D341Med (cell line): Measurements from ENCODE around the gene CANT1.

Source experiments
- DNase-seq: peaks from one replicate; pipeline ENCODE4 v3.0.0; 2012; ENCODE audit warnings: low spot score

CANT1 gene

DNA sequence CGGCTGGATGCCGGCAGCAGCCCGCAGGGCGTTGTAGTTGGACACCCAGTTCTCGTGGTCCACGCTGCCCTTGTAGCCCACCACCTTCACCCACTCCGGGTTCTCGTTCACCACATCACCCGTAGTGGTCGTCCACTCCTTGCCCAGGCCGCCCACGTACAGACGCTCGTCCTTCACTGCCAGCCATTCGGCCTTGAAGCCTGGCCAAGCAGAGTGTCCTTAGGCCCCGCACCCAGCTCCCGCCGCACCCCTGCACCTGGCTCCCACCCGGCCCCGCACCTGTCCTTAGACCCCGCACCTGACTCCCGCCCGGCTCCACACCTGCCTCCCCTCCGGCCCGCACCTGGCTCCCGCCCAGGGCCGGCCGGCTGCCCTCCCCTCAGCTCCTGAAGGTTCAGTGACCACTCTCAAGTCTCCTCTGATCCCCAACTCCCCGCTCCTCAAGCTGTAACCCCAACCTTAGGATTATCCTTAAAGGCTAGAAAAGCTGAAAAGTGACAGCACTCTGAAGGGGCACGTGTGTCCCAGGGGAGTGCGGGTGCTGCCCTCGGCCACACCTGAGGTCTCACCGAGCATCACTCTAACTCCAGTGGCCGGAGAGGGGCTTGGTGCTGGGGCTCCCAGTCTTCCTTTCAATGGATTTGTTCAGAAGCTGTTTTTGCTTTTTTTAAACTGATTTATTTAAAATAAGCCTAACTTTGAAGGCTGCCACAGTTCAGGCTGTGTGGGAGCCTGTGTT lies 14.4 kb downstream of the CANT1 start:
- peak; percentile 51 for DNase-seq

DNA sequence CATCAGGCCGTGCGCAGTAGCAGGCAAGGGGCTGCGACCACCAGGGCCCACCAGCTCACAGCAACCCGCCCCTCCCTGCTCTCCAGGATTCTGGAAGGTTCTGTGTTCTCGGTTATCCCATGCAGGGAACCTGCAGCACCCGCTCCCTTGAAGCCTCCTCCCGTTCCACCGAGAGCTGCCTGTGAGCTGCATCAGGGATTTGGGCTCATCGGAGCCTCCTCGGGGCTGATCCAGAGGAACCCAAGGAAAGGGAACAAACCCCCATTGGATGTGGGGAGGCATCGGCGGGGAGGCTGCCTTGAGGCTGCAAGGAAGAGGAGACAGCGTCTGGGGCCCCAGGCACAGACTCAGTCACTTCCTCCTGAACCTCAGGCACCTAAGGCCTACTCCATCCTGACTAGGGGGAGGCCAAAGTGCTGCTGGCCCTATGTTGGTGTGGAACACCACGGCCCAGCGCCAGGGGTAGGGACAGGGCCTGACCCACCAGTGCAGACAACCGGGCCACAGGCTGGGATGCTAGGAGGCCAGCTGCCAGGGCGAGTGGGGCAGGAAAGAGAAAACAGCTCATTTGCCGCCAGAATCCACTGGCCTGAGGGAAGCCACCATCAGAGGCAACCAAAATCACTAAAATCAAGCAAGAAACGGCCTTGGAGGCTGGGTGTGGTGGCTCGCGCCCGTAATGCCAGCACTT lies 15.4 kb downstream of the CANT1 start:
- peak; percentile 45 for DNase-seq

DNA sequence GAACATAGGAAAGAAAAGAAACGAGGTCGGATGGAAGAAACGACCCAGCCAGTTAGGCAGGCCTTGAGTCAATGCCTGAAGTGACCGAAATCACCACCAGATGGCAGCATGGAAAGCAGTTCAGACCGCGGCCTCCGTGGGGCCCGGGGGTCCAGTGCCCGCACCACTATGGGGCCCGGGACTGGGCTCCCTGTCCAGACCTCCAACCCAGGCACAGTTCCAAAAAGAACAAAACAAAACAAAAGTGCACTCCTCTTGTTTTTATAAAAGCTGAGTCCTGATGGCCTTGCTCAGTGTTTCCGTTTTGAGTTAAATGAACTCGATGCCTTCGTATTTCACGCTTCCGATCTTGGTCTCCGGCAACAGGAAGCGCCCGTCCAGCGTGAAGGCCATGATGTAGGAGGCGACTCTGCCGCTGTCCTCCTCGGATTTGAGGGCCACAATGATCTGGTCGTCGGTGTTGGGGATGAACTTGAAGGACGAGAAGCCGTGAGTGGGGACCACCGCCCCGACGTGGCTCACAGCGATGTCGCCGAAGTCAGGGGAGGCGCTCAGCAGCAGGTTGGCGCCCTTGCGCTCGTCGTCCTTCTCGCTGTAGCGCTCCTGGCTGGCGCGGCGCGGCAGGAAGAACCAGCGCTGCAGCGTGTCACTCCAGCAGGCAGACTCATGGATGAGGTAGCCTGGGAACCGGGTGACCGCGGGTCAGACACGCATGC lies 16.2 kb downstream of the CANT1 start:
- peak; percentile 90 for DNase-seq

DNA sequence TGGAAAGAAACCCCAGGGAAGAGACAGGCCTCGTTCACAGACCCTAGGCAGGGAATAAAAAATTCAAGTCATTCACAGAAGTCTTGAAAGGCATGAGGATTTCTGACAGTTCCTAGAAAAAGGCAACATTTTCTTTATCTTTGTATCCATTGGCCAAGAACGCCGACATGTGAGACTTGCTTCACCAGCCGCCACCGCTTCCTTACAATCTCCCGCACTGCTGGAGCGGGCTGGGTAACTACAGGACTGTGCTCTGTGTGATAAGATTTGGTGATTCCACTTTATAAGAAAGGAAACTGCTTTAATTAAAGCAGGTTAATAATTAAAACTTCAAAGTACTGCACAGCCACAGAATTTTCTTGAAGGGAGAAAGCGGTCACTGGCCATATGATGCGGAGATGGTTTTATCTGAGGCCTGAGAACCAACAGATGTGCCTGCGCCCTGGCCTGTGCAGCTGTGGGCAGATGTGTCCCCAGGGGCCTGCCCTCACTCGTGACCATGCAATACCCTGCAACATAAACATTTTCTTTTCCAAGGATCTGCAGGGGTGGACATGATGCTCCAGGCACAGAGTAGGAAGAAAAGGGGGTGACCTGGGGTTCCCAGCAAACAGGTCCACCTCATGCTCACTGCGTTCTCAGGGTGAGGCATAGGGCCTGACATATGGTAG lies 16.9 kb downstream of the CANT1 start:
- peak; percentile 28 for DNase-seq

DNA sequence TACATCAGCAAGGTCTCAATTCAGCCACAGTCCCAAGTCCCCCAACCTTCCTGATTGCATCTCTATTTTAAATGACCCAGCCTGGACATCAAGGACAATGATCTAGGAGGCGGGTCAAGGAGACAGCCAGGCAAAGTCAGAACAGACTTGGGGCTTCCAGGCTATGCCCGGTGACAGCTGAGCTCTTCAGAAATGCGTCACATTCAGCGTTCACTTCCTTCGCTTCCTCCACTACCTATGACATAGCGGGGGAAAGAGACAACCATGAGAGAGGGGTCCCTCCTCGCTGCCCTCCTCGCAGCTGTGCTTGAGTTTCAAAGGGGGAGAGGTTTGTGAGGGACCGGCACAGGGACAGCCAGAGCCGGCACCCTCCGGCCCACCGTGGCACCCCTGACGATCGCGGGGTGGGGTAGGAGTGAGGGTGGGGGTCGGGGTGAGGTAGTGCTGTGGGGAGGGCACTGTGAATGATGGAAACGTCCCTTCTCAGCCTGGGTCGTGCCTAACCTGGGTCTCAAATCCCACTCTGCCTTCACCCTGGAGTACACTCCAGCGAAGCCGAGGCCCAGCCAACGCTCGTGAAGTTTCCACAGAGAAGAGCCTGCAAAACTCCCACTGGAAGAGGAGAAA lies 17.5 kb downstream of the CANT1 start:
- peak; percentile 30 for DNase-seq

DNA sequence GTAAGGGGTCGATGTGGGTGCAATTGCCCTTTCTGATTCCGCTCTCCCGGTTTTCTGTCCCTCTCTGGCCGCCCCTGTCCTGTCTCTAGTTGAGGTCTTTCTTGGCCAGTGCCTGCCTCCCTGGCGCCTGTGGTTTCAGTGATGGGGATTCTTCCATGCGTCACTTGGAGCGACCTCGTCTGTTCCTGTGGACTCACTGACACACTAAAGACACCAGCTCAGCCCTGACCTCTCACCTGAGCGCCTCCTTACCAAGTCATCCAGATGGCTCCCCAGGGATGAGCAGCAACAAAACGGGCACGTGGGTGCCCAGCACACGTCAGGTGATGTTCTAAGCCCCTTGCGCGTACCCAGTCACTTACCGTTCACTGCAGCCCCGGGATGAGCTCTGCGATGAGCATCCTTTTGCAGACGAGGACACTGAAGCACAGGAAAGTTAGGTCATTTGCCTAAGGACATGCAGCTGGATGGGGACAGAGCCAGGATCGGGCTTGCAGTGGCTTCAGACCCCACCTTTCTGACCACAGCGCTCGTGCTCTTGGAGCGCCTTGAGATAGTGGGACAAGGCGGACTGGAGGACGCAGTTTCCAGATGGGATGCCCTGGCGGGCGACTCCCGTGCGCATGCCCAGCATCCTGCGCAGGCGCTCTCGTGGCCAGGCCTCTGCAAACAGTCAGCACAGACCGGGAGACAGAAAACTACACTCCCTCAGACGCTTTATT lies 18.4 kb downstream of the CANT1 start:
- no peak for DNase-seq

DNA sequence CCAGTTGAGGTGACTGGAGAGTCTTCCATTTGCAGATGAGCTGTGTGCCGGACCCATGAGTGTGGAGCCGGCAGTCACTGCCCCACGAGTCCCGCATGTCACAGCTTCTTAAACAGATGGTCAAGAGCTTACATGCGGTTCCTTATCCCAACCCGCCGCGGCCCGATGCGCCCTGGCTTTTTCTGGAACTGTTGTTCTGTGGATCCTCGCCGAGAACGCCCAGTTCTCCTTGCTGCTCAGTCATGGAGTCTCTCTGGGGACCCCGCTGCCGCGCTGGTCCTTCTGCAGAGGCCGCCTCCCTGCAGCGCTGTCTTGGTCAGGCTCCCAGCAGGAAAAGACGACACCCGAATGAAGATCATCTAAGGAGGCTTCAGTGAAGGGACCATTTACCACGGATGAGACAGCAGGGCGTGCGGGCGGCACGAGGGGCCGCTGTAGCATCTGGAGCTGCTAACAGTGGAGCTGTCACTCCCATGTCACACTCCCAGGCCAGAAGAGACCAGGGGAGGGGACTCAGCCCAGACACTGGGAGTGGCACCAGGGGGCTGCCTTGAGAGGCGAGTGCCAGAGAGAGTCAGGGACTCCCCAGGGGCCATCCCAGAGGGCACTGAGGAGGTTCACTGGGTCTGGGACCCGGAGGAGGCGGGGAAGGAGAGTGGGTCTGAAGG lies 19.1 kb downstream of the CANT1 start:
- DNase-seq, result no peak

DNA sequence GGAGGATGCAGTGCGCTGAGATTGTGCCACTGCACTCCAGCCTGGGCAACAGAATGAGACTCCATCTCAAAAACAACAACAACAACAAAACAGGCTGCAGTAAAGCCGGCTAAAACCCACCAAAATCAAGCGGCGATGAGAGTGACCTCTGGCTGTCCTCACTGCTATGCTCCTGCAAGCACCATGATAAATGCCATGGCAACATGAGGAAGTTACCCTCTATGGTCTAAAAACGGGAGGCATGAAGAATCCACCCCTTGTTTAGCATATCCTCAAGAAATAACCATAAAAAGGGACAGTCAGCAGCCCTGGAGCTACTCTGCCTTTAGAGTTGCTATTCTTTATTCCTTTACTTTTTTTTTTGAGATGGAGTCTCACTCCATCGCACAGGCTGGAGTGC lies 21.4 kb downstream of the CANT1 start:
- no peak for DNase-seq

DNA sequence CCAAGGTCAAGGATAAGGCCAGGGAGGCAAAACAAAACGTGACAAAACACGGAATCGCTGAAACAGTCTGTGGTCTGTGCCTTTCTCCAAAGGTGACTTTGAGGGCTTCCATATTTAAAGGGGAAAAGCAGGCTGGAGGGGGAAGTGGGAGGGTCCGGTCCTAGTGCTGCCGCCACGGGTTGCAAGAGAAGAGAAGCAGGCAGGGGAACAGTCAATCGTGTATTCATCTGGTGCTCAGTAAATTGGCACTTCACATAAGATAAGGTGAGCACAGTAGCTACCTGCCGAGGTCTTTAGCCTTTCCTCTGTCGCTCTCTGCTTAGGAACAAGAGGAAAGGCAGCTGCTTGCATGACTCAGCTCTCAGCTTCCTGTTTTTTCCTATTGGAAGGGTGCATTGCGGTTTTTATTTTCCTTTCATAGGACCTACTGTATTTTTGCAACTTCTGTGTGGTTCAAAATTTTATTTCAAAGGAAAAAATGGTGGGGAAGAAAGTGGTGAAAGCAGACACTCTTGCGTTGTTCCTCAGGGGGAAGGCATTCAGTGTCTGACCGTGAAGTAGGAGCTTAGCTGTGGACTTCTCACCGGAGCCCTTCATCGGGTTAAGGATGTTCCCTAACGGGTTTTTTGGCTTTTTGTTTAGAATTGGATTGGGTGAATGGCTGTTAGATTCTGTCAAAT lies 22.8 kb downstream of the CANT1 start:
- no peak for DNase-seq

DNA sequence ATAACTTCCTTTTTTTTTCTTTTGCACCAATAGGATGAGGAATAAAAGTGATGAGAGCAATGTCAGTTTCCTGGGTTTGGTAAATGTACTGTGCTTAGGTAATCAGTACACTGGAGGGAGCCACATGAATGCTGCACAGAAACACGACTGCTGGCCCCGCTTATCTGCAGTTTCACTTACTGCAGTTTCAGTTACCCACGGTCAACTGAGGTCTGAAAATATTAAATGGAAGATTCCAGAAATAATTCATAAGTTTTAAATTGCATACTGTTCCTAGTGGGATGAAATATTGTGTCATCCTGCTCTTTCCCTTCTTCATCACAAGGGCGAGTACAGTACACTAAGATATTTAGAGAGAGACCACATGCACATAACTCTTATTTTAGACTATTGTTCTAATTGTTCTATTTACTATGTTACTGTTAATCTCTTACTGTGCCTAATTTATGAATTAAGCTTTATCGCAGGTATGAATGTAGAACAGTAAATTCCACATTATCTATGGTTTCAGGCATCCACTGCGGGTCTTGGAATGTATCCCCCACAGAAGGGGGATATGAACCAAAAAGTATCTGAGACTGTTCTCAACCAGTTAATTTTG lies 23.4 kb downstream of the CANT1 start:
- DNase-seq, result no peak

DNA sequence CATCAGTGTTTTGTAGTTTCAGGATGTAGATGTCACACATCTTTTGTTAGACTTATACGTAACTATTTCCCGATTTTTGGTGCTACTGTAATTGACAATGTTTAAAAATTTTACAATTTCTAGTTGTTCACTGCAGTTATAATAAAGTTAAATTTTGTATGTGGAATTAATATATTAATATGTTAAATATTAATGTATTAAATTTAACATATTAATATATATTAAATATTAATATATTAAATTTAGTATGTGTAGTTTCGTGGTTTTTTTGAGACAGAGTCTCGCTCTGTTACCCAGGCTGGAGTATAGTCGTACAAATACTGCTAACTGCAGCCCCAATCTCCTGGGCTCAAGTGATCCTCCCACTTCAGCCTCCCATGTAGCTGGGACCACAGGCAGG lies 24.2 kb downstream of the CANT1 start:
- no peak for DNase-seq

DNA sequence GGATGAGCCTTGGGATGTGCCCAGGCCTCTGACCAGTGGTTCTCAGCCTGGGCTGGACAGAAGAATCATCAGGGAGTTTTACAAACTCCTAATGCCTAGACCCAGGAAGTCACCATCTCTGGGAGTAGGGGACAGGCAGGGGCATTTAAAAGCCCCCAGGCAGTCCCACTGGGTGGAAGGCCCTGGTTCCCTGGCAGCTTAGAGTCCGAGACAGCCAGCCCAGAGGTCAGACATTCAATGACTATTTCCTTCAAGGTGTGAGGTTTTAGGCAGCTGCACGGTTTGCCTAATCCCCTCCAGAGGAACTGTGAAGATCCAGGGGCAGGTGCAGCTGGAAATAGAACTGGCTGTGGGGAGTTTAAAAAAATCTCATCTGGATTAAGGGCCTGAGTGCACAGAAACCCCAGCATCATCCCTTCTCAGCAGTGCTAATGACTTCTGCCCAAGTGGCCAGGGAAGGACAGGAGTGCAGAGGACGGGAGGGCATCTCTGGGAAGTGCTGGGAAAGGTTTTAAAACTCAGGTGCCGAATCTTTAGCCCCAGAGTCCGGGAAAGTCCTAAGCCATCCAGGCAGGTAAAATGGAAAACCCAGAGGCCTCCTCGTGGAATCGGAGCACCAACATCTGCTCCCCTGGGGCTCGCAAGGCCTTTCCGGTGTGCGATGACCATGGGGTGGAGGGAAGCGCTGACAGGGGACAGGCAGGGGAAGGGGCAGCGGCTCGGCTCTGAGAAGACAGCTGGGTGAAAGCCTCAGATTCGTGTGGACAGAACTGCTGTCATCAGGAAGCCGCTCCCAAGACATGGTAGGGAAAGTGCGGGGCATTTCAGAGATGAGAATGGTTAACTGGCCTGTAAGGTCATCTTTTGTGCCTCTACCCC lies 28.3 kb downstream of the CANT1 start:
- peak; percentile 71 for DNase-seq

DNA sequence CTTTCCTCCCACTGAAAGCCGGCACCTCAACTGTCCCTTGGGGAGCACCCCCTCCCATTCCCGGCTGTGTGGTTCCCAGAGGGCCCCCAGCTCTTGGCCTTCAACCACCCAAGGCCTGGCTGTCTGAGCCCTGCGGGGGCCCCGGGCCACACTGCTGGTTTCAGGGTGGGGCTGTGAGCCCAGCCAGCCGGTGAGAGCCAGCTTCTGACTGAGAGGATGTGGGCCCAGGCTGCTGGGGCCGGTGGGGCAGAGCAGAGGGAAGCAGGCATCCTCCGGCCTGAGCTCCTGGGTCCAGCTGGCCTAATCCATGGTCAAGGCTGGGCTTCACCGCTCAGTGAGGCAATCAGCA lies 29.0 kb downstream of the CANT1 start:
- no peak for DNase-seq

DNA sequence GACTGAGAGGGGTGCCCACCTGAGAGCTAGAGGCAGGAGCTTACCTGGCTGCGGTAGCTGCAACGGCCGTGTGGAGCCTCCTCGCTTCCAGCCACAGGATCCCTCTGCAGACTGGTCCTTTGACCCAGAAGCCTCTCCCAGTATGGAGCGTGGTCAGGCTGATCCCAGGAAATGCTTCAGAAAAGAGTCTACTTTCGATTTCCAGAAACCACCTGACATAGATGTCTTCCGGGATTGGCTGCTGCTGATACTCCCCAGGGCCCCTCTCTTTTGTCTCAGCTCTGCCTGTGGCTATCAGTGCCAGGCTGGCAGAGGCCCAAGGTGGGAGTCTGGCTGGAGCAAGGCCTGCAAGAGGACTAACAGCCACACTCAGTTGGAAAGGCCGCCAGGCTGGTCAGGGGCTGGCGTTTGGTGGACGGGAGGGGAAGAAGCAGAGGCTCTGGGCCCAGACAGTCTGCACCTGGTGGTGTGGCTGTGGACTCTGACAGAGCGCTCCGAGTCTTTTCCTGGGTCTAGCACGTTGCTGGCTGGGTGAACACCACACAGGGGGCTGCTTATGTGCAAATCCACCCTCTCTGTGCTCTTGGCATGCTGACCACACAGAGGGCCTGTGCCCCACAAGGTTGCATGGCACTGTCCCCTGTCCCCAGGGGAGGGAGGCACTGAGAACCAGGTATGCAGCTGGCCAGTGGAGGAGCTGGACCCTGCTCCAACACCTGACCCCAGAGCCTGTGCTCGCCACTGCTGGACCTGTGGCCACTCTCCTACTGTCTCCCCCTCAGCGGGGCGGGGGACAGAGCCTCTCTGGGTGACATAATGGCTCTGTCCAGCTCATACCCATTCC lies 29.6 kb downstream of the CANT1 start, which contains the start of gene LGALS3BP:
LGALS3BP (minus strand) TSS at position 144 of the 844 bp plus-strand sequence. CDS start 2,732 bp downstream, outside the sequence.
- no peak for DNase-seq

DNA sequence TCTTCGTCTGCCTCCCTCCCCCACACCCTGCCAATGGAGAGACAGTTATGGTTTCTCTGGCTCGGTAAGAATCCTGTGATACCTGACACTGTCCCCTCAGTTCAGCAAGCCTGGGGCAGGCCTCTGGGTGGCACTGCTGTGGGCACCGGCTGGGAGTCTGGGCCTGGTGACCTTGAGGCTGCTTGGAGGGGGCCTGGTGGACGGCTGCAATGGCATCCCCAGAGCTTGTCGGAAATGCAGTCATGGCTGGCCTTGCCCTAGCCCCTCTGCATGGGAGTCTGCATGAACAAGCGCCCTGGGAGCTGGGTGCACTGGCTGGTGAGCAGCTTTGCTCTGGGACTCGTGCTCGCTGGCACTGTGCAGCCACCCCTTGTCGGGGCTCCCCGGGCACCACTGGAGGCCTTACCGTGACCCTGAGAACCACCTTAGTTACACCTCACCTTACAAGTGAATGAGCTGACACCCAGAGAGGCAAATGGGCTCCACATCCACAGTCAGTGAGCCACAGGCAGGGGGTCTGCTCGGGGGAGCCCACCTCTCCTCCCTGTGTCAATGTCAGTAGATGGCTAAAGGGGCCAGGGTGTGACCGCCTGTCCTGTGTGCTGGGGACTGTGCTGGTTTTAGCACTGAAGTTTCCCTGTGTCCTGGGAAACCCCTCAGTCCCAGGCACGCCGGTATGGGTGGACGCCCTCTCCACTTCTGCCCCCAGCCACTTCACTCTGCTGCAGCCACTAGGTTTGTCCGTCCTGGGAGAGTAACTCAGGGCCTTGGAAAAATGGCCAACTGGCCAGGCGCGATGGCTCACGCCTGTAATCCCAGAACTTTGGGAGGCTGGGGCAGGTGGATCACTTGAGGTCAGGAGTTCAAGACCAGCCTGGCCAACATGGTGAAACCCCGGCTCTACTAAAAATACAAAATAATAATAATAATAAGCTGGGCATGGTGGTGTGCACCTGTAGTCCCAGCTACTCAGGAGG lies 31.3 kb downstream of the CANT1 start:
- no peak for DNase-seq

DNA sequence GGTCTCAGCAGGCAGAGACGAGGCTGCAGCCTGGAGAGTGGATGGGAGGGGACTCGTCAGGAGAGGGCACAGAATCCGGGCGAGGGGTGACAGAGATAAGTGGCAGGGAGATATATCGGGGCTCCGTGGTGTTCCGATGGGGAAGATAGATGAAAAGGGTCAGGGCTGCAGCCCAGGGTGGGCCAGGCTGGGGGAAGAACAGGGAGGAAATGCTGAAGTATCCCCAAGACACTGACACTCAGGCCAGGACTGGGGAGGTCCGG lies 32.0 kb downstream of the CANT1 start:
- no peak for DNase-seq
